ENCODE results near the gene IRF8.

- no peak for TF ChIP-seq CTCF (IDR thresholded peaks at IDR 0.05; ENCODE audit: borderline replicate concordance, extremely low read depth, low read length, poor library complexity, severe bottlenecking)
- TF ChIP-seq EZH2 (IDR thresholded peaks at IDR 0.05; ENCODE audit: borderline replicate concordance, low read depth, low read length, severe bottlenecking), result no peak
These were observed 61.6 kb downstream of the IRF8 start for GRCh38 chr16:85960486-85961046.
